K562 (cell line): ENCODE data around the gene VPS37B. TPM values are rescaled to one million over a fixed set of nuclear protein-coding genes. Genes with fewer than 3 reads are reported as not detected.
A peak's percentile ranks its signal among the peaks of the same experiment; 100 is the strongest.

Source experiments
- ATAC-seq: fragments of 200-7000 bp; cut with Tn5 transposase; 3 replicates; pipeline ENCODE4 v1.9.1; 2020; ENCODE audit warnings: moderate library complexity
- BruUV-seq: library from RNA; stranded (reverse); fragments of 400-500 nt; replicated peaks from 2 replicates; lab custom pipeline; 2021; lab: Mats Ljungman, UMichigan
- CTCF ChIA-PET: fragments of 300-600 bp; formaldehyde crosslinking; extraction: SDS; loops from one replicate; lab custom pipeline; 2021; ENCODE audit warnings: low intra/inter-chr PET ratio; lab: Yijun Ruan, JAX
- POLR2A ChIA-PET: fragments of 300-600, 350-650 bp; sonication (Branson Sonifier 250); formaldehyde crosslinking; extraction: SDS; loops from one replicate; lab custom pipeline; 2021; ENCODE audit warnings: antibody characterized with exemption, inconsistent platforms; lab: Yijun Ruan, JAX
- DNase-seq, 4 experiments: peaks; one replicate each; pipeline versions ENCODE4 v3.0.0 to v3.0.0-alpha.2; 2011 to 2018; ENCODE audit warnings: low spot score in 3 of 4, mixed read lengths in 3 of 4; ENCODE audit errors: extremely low read depth in 1 of 4
- FAIRE-seq: peaks from 2 replicates; lab custom pipeline; 2011; peaks lifted over from hg19 to GRCh38; lab: Jason Lieb, UNC
- H2AFZ ChIP-seq: 2 replicates; pipeline ENCODE4 v1.6.0; 2011; ENCODE audit warnings: low read depth, low read length, control low read depth, inconsistent platforms
- H3K27ac ChIP-seq: fragments of 200-600 bp; 3 replicates; pipeline ENCODE4 v1.8.0; 2011; ENCODE audit warnings: low read depth, mild to moderate bottlenecking, control low read depth, inconsistent platforms, low read length, moderate library complexity, mixed read lengths; ENCODE audit errors: extremely low read depth
- H3K27me3 ChIP-seq, 2 experiments: fragments of 300-600 bp in 1 of 2; 2 replicates in 1 of 2; 3 replicates in 1 of 2; pipeline versions ENCODE4 v1.6.0 to v1.8.0; 2011; ENCODE audit warnings: inconsistent platforms in 2 of 2, low read length in 2 of 2, mild to moderate bottlenecking in 1 of 2, mixed read lengths in 1 of 2, moderate library complexity in 1 of 2; ENCODE audit not compliant: control insufficient read depth in 2 of 2, insufficient read depth in 2 of 2
- H3K36me3 ChIP-seq: fragments of 300-600 bp; 3 replicates; pipeline ENCODE4 v1.8.0; 2011; ENCODE audit warnings: mild to moderate bottlenecking, low read length, inconsistent platforms; ENCODE audit not compliant: control insufficient read depth, insufficient read depth
- H3K4me1 ChIP-seq, 2 experiments: fragments of 200-600 bp in 1 of 2; replicated peaks in 1 of 2; 2 replicates in 1 of 2; 3 replicates in 1 of 2; pipeline versions ENCODE4 v1.5.1 to v1.8.0; 2011; ENCODE audit warnings: inconsistent platforms in 2 of 2, low read length in 2 of 2, mild to moderate bottlenecking in 1 of 2, mixed read lengths in 1 of 2, moderate library complexity in 1 of 2; ENCODE audit not compliant: control insufficient read depth in 2 of 2, insufficient read depth in 2 of 2
- H3K4me2 ChIP-seq: 2 replicates; pipeline ENCODE4 v1.6.1; 2011; ENCODE audit warnings: low read length, control low read depth, inconsistent platforms, mixed read lengths; ENCODE audit not compliant: insufficient read depth
- H3K4me3 ChIP-seq: fragments of 200-600 bp; sonication (generic), shearing (Covaris generic); 2 replicates; pipeline ENCODE4 v1.5.1; 2016; ENCODE audit warnings: control low read depth, inconsistent platforms
- H3K79me2 ChIP-seq: fragments of 200-600 bp; 3 replicates; pipeline ENCODE4 v1.8.0; 2011; ENCODE audit warnings: low read length, inconsistent platforms; ENCODE audit not compliant: control insufficient read depth, insufficient read depth
- H3K9ac ChIP-seq, 2 experiments: 2 replicates each; pipeline versions ENCODE4 v1.6.0 to v1.6.1; 2011; ENCODE audit warnings: low read depth in 2 of 2, low read length in 2 of 2, control low read depth in 1 of 2, inconsistent platforms in 1 of 2, mild to moderate bottlenecking in 1 of 2, mixed read lengths in 1 of 2; ENCODE audit not compliant: insufficient read depth in 1 of 2
- H3K9me1 ChIP-seq: one replicate; pipeline ENCODE4 v1.6.0; 2011; ENCODE audit warnings: inconsistent platforms, mild to moderate bottlenecking, low read length, moderate library complexity; ENCODE audit not compliant: control insufficient read depth, insufficient read depth
- H3K9me3 ChIP-seq: replicated peaks from 2 replicates; pipeline ENCODE4 v1.5.1; 2011; ENCODE audit warnings: low read depth, low read length, inconsistent platforms; ENCODE audit not compliant: control insufficient read depth, insufficient read depth
- H4K20me1 ChIP-seq: replicated peaks from 2 replicates; pipeline ENCODE4 v1.6.1; 2011; ENCODE audit warnings: low read length, inconsistent platforms, mixed read lengths; ENCODE audit not compliant: control insufficient read depth, insufficient read depth
- BCOR ChIP-seq: fragments of 450-650 bp; IDR thresholded peaks from 2 replicates; pipeline ENCODE4 v1.6.1; 2016
- MLLT1 ChIP-seq, 2 experiments: fragments of 450-650 bp; IDR thresholded peaks; 2 replicates each; pipeline ENCODE4 v1.6.1; 2016
- MTF1 ChIP-seq: fragments of 250-450 bp; sonication (Bioruptor Pico); IDR thresholded peaks from 2 replicates; pipeline ENCODE4 v1.9.0; 2021; ENCODE audit warnings: moderate library complexity, mild to moderate bottlenecking, inconsistent platforms, borderline replicate concordance
- POLR2G ChIP-seq: fragments of 200-400 bp; formaldehyde crosslinking; IDR thresholded peaks from 2 replicates; pipeline ENCODE4 v1.6.1; 2017; ENCODE audit warnings: low read depth, mild to moderate bottlenecking, antibody characterized with exemption, low read length, moderate library complexity
- SMARCC2 ChIP-seq: fragments of 450-650 bp; IDR thresholded peaks from 2 replicates; pipeline ENCODE4 v1.6.1; 2017; ENCODE audit warnings: antibody characterized with exemption, moderate library complexity, mild to moderate bottlenecking, low read depth
- THAP7 ChIP-seq: fragments of 250-450 bp; sonication (Bioruptor Pico); IDR thresholded peaks from 2 replicates; pipeline ENCODE4 v1.5.0; 2021
- ZBTB33 ChIP-seq: sonication (generic); formaldehyde crosslinking; IDR thresholded peaks from 2 replicates; pipeline ENCODE4 v1.8.1; 2023; ENCODE audit warnings: mild to moderate bottlenecking, missing genetic modification reagents
- WGBS: fragments of 100-300 bp; shearing (Covaris generic); methylation state at CpG from one replicate; pipeline ENCODE4 v1.1.6; 2016; ENCODE audit warnings: low coverage, mixed read lengths; ENCODE audit not compliant: insufficient coverage; ENCODE audit errors: missing lambda C conversion rate; 5-methylcytosine and 5-hydroxymethylcytosine counted together
- in situ Hi-C: fragments of 300-500 bp; cut with MboI; formaldehyde crosslinking; loops from 4 replicates; pipeline ENCODE4 v1.15.0; 2018; ENCODE audit warnings: inconsistent platforms, mixed read lengths
- intact Hi-C: fragments of 100-400 bp; cut with micrococcal nuclease; formaldehyde crosslinking; loops from 2 replicates; pipeline ENCODE4 v1.14.2; 2022
- polyA plus RNA-seq, 8 experiments: library from polyadenylated mRNA; depleted of rRNA in 4 of 8; stranded (reverse) in 5 of 8; unstranded in 3 of 8; fragments of >200 nt; fragmentation: Nextera tagmentation in 2 of 8; fragmentation: Illumina TruSeq in 1 of 8; extraction: Ambion mirVana in 2 of 8; extraction: Trizol in 1 of 8; gene quantifications; 2 replicates each; pipeline versions ENCODE4 v1.2.1 to v1.2.3, GENCODE V29; 2011 to 2014; ENCODE audit warnings: inconsistent platforms in 1 of 8, missing spikeins in 1 of 8
- total RNA-seq, 7 experiments: library from RNA; depleted of rRNA in 6 of 7; stranded (reverse); fragments of >200 nt in 6 of 7; fragmentation: Illumina TruSeq in 2 of 7; extraction: Trizol in 2 of 7; gene quantifications; 2 replicates each; pipeline versions ENCODE4 v1.2.1 to v1.2.3, GENCODE V29; 2011 to 2021; ENCODE audit warnings: low replicate concordance in 1 of 7

The VPS37B gene
- total and polyA plus RNA-seq, 9 of the 15 experiments (the other 6 are each of a cell fraction or from before 2014, with no cell fraction given) = 0.28 to 37.4 (median 17.9) TPM

- peaks cover 16% of the 10 kb centered on the region for H4K20me1 ChIP-seq
- peaks cover 14% of the 10 kb centered on the region for H3K79me2 ChIP-seq
- FAIRE-seq (no peak), DNase-seq (no peak), ATAC-seq (no peak)
- H3K27me3 ChIP-seq = no peaks in the 10 kb centered on the region
- H3K9me1 ChIP-seq = no peaks in the 10 kb centered on the region
- H3K9ac ChIP-seq = no peak overlapping the region
- H3K4me1 ChIP-seq = peaks cover 3 to 50% of the 10 kb centered on the region in 2 experiments; a peak in 3 of 5 replicates
- in situ Hi-C loops = no loop called here
- no peak overlapping the region for H3K4me3 ChIP-seq
- 95% methylated on average over 19 of the region's 36 CpGs for WGBS
- BruUV-seq = no TSS peak
- H3K4me2 ChIP-seq = no peak overlapping the region
- intact Hi-C loops = no loop called here
- ChIA-PET POLR2A (interaction anchor here (0.9 to 1.4 kb wide), 2 partner anchors 10 to 91 kb away, joined by 3 read pairs; no protein-coding TSS in a partner anchor), CTCF (no interaction called here)
- H2AFZ ChIP-seq = no peak overlapping the region
- H3K9me3 ChIP-seq = no peaks in the 10 kb centered on the region
- H3K36me3 ChIP-seq = peaks cover 84% of the 10 kb centered on the region
- no peak overlapping the region for H3K27ac ChIP-seq
- no peak for TF ChIP-seq MTF1 (CRISPR knock-in tag)
- TF ChIP-seq BCOR = no peak
- TF ChIP-seq SMARCC2 = no peak
- peak; percentile 70 for TF ChIP-seq POLR2G
- TF ChIP-seq THAP7 = no peak
- no peak for TF ChIP-seq ZBTB33 (CRISPR knock-in tag)
- peak in 1 of 2 experiments; percentile 60; a peak in 1 of 4 replicates for TF ChIP-seq MLLT1 (IDR thresholded peaks at IDR 0.05)
These were observed 28.8 kb downstream of the VPS37B start for GRCh38 chr12:122866950-122867607.
